Left ventricle myocardium inferior (tissue), 1 donor: Measurements from ENCODE around the gene RASGEF1B. TPM values are rescaled to one million over a fixed set of nuclear protein-coding genes. Genes with fewer than 3 reads are reported as not detected.

ENCODE experiments used
- DNase-seq: peaks from one replicate; pipeline ENCODE4 v3.0.0-alpha.2; 2020
- H3K27ac ChIP-seq: fragments of 200-600 bp; replicated peaks from 2 replicates; pipeline ENCODE4 v1.8.0; 2021
- H3K27me3 ChIP-seq: fragments of 200-600 bp; 2 replicates; pipeline ENCODE4 v1.8.0; 2021; ENCODE audit warnings: low read depth
- H3K36me3 ChIP-seq: fragments of 200-600 bp; 2 replicates; pipeline ENCODE4 v1.8.0; 2021
- H3K4me1 ChIP-seq: fragments of 200-600 bp; 2 replicates; pipeline ENCODE4 v1.8.0; 2021
- H3K4me3 ChIP-seq: fragments of 200-600 bp; 2 replicates; pipeline ENCODE4 v1.8.0; 2021; ENCODE audit warnings: mild to moderate bottlenecking, moderate library complexity
- H3K9me3 ChIP-seq: fragments of 200-600 bp; replicated peaks from 2 replicates; pipeline ENCODE4 v1.8.0; 2021
- CTCF ChIP-seq: fragments of 200-600 bp; IDR thresholded peaks from 2 replicates; pipeline ENCODE4 v1.8.0; 2021; ENCODE audit warnings: antibody characterized with exemption, mild to moderate bottlenecking, borderline replicate concordance
- intact Hi-C: fragments of 100-400 bp; cut with micrococcal nuclease; formaldehyde crosslinking; loops from one replicate; pipeline ENCODE4 v1.11.0; 2022
- total RNA-seq: library from RNA; stranded (reverse); fragmentation: NEBNext Ultra II Directional; extraction: Animal tissue kit (Norgen Biotek cat#: 25700); gene quantifications from one replicate; pipeline ENCODE4 v1.2.1, GENCODE V29; 2021
- donor health status: DM: no; HTN: yes; CAD: no; lungs with severe emphysema.

Gene RASGEF1B
- total RNA-seq, 1 donor from 2014 or later = 4.3 TPM

GRCh38 chr4:81389720-81390119 lies 82.0 kb downstream of the RASGEF1B start:
- H3K9me3 ChIP-seq = peaks cover 4% of the 10 kb centered on the region
- intact Hi-C loops = no loop called here
- no peaks in the 10 kb centered on the region for H3K27me3 ChIP-seq
- H3K4me1 ChIP-seq = no peaks in the 10 kb centered on the region
- no peak overlapping the region for H3K4me3 ChIP-seq
- DNase-seq = no peak
- H3K27ac ChIP-seq = no peak overlapping the region
- no peaks in the 10 kb centered on the region for H3K36me3 ChIP-seq
- no peak for TF ChIP-seq CTCF

GRCh38 chr4:81380437-81380836 lies 91.3 kb downstream of the RASGEF1B start:
- H3K27me3 ChIP-seq = no peaks in the 10 kb centered on the region
- H3K9me3 ChIP-seq = peaks cover 8% of the 10 kb centered on the region
- DNase-seq = no peak
- intact Hi-C loops = no loop called here
- no peak for TF ChIP-seq CTCF
- no peaks in the 10 kb centered on the region for H3K36me3 ChIP-seq
- peaks cover 7% of the 10 kb centered on the region for H3K4me1 ChIP-seq
- H3K4me3 ChIP-seq = no peak overlapping the region
- no peak overlapping the region for H3K27ac ChIP-seq

GRCh38 chr4:81378386-81378785 lies 93.3 kb downstream of the RASGEF1B start:
- no peak for TF ChIP-seq CTCF
- peaks cover 8% of the 10 kb centered on the region for H3K9me3 ChIP-seq
- intact Hi-C loops = no loop called here

DNA sequence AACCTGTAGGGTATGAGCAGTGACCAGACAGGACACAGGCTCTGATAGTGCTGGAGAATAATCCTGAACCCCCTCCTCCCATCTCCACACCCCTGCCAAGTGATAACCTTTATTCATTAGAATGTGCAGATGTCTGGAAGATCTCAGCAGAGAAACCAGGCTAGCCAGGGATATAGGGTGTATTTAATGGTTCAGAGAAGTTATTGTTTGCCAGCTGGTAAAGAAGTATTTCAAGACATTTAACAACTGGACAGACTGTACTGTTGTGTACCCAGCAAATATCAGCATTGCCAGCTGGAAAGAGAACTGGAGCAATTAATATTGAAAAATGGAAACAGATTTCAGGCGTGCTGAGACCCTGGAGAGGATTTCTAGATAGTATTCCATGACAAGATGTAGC lies 94.5 kb downstream of the RASGEF1B start:
- Histone ChIP-seq H3K36me3 (no peaks in the 10 kb centered on the region), H3K4me1 (peaks cover 7% of the 10 kb centered on the region), H3K27me3 (no peaks in the 10 kb centered on the region), H3K27ac (no peak overlapping the region), H3K4me3 (no peak overlapping the region), H3K9me3 (no peaks in the 10 kb centered on the region)
- no peak for DNase-seq
- no peak for TF ChIP-seq CTCF
- intact Hi-C loops = no loop called here

More at GRCh38 chr4:81378386-81378785, 93.3 kb downstream of the RASGEF1B start:
- no peaks in the 10 kb centered on the region for H3K36me3 ChIP-seq
- DNase-seq = no peak
- H3K4me3 ChIP-seq = no peak overlapping the region
- peaks cover 7% of the 10 kb centered on the region for H3K4me1 ChIP-seq
- no peak overlapping the region for H3K27ac ChIP-seq
- no peaks in the 10 kb centered on the region for H3K27me3 ChIP-seq

GRCh38 chr4:81376720-81377119 lies 95.0 kb downstream of the RASGEF1B start:
- H3K4me1 ChIP-seq = peaks cover 7% of the 10 kb centered on the region
- no peaks in the 10 kb centered on the region for H3K36me3 ChIP-seq
- TF ChIP-seq CTCF = no peak
- no peak for DNase-seq
- intact Hi-C loops = no loop called here
- no peaks in the 10 kb centered on the region for H3K9me3 ChIP-seq
- H3K27me3 ChIP-seq = no peaks in the 10 kb centered on the region
- no peak overlapping the region for H3K4me3 ChIP-seq
- no peak overlapping the region for H3K27ac ChIP-seq
